Forelimb muscle (tissue), 1 donor: ENCODE results near the gene NRG3. TPM values are rescaled to one million over a fixed set of nuclear protein-coding genes. Genes with fewer than 3 reads are reported as not detected.
"Not testable (repeated sequence)": the region's sequence is repeated elsewhere in the genome, so short reads cannot be mapped to it uniquely, and the experiment has no call there.

Source experiments
- DNase-seq: peaks from one replicate; pipeline ENCODE4 v3.0.0-alpha.2; 2013; ENCODE audit warnings: low read depth
- polyA plus RNA-seq: library from polyadenylated mRNA; unstranded; fragments of 120-200 nt; gene quantifications from one replicate; pipeline ENCODE4 v1.2.1, GENCODE V29; 2013; ENCODE audit not compliant: insufficient read length

NRG3 gene
- polyA plus RNA-seq, 1 donor = 0.06 TPM

DNA sequence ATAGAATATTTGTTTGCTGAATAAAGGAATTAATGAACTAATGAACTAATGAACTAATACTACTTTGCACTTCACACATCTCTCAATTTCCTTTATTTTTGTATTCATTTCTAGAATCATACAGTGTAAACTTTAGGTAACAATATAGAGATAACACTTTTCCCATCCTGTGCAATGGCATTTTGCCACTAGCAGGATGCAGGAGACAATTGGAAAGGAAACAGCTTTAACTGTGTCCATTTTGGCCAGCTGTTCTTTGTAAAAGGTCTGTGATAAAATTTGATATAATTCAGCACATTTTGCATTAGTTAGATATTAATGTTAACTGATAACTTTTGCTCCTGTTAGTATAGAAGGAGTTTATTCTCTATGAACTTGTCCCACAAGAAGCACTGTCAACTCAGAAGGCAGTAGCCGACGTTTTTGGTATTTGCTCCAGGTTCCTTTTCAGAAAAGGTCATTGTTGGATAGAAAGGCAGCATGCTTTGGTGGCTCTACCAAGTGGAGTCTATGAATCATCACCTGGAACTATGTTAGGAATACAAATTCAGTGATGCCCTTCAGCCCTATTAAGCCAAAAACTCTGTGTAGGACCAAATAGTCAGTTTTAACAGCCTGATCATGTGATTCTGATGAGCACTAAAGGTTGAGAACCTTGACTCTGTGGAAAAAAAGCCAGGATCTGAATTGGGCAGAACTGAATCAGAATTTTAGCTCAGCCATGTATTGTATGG is 86.6 kb downstream of the NRG3 start:
- no peak for DNase-seq

DNA sequence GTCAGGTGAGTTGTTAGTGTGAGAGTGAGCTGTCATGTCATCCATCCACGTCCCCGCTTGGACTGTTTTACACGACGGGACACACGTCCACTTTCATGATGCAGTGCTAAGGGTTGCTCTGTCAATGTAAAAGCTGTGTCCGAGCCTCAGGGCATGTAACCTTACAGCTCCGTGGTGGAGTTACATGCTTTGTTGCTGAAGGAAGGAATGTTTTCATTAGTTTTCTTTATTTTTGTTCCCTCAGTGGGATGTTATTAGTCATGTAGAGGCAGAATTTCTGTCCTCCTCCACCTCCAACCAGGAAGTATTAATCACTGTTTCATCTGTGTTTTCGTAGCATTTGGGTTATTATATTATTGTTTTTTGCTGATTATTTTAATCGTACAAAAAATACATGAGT is 88.6 kb downstream of the NRG3 start:
- DNase-seq = no peak

DNA sequence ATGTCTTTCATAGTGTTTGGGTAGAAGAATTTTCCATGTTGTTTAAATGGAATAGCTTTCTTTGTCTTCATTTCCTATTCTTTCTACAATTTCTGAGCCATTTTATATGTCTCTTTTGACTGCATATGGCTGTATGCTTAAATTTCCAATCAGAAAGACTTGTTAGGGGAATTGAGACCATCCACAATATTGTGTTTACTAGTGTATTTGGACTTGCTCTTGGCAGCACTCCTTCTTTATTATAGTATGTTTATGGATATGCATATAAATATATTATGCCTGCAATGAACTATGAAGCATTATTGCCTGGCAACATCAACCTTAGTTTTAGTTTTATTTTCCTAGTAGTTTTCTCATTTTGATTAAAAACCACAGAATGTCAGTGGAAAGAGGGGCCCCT is 92.7 kb downstream of the NRG3 start:
- no peak for DNase-seq

DNA sequence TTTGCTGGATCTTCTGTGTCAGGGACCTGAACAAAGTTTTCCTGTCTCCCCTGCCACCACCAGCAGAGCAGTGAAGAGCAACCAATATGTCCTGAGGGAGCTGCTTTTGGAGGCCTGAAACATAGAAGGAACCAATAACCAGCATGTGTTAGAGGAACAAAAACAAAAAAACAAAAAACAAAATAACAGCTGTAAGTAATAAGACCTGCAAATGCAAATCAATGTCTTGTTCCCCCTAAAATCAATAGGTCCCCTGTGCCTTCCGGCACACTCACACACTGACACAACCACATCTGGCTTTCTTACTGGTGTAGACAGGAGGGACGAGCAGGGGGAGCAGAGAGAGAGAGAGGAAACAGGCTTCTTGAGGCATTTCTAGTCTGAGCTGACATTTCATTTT is 94.1 kb downstream of the NRG3 start:
- no peak for DNase-seq

DNA sequence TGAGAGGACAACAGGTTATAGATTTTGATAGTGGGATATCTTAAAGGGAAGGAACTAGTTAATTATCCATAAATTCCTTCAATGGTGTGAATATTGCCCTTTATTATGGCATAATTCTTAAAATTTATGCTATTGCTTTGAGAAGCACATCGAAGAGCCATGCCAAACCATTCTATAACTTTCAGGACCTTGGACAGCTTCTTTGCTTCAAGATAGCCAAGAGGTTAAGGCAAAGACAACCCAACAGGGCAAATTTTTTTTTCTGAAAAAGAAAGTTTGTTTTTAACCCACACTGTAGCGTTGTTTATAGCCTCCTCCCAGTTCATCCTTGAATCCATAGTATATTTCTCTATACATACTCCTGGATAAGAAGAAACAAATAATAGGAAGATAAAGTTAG is 103.2 kb downstream of the NRG3 start:
- no peak for DNase-seq

DNA sequence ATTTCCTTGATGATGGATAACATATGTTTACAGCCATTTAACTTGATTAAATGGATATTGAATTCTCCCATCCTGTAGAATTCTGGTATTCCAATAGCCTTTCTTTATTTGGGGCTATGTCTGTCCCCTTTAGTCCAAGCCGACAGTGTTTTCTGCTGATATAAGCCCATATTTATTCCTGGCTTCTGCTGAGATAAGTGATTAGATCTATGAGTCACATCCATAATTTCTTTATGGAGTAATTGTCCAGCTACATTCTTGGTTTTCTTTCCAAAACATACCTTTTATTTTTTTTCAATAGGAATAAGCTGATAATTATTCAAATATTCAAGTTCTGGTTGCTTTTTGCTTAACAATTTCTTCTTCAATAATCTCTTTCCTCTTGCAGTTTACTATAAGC is 106.7 kb downstream of the NRG3 start:
- DNase-seq = no peak

DNA sequence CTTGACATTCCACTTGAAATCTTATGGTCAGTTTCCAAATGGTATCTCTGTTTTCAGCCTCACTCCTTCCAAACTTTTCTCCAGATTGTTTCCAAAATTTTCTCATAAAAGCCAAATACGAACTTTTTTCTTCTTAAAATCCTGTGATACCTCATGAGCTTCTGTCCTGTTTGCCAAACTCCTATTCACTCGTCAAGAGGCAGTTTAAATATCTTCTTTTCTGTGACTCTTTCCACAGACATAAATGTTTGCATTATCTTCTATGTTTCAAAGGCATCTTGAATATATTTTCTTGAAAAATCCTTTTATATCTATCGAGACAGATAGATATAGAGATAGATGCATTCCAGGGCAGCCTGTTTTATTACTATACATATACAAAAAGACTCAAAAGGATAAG is 109.4 kb downstream of the NRG3 start:
- no peak for DNase-seq

DNA sequence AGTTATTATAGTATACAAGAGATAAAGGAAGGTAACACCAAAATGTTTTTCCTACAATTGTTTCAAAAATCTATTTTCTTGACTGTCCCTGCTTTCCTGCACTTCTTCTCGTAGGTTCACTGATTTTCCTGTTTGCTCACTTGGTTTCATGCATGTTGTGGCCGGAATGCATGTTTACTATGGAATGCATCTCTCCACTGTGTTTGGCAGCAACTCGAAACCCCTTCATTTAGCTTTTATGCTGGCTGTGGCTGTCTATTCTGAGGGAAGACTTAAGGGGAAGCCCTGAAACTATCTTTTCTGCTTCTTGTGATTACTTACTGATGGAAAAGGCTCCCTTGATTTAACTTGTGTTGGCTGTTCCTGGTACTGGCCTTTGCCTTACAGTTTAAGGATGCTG is 120.3 kb downstream of the NRG3 start:
- DNase-seq = no peak

DNA sequence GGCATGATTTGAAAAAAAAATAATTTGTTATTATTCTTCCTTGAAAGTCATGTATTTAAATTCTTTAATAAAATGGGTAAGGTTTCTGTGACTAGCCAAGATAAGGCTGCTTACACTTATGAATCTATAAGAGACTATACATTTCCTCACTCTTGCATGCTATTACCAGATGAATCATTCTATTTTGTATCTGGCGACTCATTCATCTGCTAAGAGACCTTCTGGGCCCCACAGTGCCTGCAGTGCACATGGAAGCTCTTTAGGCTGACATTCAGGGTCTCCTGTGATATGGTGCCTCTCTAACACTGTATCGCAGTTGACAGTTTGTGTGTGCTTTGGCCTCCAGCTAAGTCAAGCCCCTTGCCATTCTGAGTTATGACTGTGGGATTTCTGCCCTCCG is 121.9 kb downstream of the NRG3 start:
- DNase-seq = no peak

DNA sequence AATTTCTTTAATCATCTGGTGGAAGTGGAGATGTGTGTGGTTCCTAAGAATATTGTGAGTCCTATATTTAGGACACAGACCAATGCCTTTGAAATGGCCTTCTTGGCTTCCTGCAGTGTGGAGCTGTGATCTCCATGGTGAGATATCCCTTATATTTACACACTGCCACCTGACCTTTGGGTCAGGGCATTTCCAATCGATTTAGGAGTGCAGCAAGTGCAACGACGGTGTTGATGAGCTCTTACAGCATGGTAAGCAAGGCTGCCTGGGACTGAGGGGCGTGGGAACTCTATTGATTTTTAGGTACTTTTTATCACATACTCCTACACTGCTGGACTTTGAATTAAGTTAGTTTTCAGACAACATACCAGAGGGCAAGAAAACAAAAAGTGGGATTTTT is 146.0 kb downstream of the NRG3 start:
- DNase-seq = no peak

DNA sequence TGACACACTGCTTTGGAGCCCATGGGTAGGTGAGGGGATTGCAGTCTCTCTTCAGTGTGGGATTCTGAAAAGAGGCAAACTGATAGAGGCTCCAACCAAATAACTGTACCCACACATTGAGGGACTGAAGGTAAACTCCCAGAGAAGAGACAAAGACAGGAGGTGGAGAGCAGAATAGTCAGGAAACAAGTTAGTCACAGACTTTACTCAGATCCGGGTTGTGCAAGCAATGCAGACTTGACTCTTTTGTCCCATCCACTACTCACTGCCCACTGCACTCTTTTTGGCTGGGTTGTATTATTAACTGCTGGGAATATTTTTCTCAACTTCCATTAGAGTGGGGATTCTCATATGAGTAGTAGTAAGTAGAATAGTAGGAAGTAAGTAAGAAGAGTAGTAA is 152.7 kb downstream of the NRG3 start:
- DNase-seq = no peak

DNA sequence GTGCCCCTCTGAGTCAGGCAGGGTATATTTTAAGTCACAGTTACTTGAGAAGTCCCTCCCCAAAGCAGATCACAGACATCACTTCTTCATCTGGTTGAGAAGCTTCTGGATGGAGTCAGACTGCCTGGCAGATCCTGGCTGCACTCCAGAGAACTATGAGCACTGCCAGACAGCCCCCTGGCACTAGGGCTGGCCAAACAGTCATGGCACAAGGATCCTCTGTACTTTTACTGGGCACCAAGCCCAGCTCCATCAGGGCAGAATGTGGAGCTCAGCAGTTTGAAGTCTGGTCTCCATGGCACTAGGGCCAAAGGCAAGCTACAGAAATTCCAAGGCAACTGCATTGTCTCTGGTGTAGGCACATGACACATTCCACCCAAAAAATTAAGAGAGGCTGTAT is 162.1 kb downstream of the NRG3 start:
- DNase-seq = no peak

DNA sequence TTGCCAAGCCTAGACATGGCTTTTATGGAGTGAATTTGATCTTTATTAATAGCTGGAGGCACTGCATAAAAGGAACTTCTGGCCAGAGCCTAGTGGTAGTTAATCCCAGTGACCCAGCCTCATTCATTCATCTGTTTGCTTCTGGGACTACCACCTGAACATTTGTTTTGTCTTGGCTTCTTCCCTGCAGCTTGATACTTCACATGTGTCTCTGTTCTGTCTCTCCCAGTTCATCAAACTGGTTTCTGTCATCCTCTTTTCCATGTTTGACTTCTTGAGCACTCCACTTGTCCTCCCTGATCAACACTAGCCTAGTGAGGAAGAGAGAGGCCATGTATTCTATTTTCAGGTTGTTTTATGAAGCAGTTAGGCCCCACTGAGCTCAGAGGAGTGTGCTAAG is 163.6 kb downstream of the NRG3 start:
- no peak for DNase-seq

DNA sequence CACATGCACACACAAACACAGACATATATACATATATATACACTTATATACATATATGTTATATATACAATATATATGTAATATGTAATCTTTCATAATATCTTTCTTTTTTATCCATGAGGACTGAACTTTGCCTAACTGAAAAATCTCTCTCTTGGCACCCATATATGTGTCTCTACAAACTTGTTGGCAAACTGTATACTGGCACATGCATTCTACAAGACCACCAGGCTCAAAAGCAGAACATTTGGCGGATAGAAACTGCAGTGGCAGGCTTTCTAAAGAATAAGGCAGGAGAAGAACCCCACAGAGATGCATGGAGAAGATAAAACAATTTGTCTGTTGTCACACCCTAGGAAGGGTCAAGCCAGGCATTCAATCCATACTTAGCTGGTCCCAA is 165.3 kb downstream of the NRG3 start:
- DNase-seq = no peak

DNA sequence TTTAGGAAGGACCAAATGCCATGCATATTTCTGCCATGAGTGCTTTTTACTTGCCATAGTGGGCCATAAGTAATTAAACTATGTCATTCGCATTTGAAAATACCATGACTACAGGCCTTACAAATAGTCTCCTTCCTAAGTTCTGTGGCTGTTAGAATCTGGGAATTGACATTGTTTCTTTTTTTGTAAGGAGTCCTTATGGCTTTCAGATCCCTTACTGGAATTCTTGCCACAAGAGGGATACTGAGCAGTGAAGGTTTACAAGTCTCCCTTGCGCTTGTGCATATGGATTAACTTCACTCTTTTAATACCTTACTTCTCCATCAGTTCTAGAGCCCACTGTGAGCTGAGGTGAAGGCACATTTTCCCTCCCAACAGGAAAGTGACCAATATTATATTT is 166.0 kb downstream of the NRG3 start:
- DNase-seq = no peak

DNA sequence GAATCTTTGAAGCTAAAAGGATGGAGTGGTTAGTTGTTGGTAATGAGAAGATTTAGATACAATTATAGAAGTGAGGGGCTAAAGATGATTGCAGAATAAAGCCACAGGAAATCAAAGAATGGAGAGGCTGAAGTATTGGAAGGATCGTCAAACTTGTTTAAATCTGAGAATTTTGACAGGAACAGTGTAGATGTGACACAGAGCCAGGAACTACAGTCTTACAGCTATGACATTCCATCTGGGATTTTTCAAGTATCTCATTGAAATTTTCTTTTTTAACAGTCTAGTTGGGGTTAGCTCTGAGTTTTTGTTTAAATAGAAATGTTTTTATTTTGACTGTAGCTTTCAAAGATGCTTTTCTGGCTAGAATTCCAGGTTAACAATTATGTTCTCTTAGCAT is 181.4 kb downstream of the NRG3 start:
- no peak for DNase-seq

DNA sequence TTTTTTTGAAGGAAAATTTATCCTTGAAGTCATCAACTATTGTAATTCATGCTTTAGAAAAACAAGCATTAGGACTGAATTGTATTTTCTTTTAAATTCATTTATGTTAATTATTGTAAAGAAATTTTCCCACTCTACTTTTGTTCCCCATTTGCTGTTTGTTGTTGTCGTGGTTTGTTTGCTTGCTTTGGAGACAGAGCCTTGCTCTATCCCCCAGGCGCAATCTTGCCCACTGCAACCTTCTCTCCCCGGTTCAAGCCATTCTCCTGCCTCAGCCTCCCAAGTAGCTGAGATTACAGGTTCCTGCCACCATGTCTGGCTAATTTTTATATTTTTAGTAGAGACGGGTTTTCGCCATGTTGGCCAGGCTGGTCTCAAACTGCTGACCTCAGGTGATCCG is 192.2 kb downstream of the NRG3 start:
- DNase-seq = not testable (repeated sequence)

DNA sequence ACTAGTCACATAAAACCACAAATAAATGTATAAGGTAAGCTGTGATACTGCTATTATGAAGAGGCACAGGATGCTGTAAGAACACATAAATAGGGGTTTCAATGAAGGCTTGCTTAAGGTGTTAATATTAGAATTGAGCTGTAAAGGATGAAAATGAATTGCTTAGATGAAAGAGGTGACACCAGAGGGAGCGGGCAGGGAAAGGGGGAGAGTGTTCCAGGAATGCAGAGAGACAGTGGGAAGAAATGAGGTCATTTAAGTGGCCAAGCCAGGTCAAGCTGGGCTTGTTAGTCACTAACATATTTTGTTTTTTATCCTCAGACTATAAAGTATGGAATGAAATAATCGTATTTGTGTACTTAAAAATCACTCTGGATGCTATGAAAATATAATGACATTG is 193.5 kb downstream of the NRG3 start:
- DNase-seq = no peak

DNA sequence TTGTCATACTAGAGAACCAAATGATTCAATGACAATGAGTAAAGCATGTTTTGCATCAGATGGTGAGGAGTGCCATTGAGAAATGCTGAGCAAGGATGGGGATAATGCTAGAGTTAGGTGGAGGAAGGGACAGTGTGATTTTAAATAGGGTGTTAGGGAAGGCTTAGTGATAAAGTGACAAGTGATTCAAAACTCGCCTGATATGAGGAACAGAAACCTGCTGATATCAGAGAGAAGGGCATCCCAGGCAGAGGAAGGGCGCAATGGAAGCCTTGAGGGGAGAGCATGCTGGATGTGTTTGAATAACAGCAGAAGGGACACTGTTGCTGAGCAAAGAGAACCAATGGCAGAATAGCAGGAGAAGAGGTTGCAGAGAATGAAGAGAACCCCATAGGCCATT is 196.2 kb downstream of the NRG3 start:
- DNase-seq = no peak

DNA sequence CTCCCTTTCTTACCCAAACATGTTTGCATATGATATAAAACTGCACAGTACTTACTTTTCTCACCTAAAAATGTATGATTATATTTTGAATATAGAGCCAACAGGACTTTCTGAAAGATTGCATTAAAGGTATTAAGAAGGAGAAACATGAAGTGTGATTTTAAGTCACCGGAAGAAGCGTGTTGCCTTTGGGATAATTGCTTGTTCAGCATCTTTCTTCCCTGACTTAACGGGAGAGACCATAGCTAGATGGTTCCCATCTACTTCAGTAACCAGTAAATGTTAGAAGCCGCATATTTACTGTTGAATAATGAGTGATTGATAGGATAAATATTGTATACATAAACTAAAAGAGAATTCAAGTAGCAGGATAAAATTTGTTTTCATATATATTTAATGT is 197.1 kb downstream of the NRG3 start:
- no peak for DNase-seq

DNA sequence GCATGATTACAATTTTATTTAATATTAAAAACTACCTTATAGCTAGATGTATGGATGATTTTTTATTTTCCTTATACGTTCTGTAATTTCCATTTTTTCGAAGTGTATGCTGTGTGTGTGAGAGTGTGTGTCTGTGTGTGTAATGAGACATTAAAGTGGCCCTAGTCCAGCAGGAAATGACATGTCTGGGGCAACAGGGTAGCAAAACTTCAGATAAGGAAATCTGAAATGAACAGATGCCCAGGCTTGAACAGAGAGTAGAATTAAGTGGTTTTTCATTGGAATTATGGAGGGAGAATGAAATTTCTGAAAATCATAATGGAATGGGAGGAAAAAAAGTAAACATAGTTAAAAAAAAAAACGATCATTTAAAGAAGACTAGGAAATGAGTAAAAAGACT is 200.6 kb downstream of the NRG3 start:
- no peak for DNase-seq

DNA sequence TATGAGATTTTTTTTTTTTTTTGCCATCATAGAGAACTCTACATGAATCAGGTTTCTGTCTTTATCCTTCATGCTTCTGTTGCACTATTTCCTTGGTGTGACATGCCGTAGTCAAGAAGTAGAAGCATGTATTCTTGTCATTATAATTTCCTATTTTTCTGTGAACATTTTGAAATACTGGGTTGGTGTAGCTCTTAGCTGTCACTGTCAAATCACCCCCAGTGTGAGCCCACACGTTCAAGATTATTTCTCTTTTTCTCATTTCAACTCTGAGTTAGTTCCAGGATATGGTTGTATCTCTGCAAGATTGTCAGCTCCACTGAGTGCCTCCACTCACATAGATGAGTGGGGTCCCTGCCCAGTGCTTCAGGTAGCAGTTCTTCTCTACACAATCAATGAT is 209.5 kb downstream of the NRG3 start:
- no peak for DNase-seq

DNA sequence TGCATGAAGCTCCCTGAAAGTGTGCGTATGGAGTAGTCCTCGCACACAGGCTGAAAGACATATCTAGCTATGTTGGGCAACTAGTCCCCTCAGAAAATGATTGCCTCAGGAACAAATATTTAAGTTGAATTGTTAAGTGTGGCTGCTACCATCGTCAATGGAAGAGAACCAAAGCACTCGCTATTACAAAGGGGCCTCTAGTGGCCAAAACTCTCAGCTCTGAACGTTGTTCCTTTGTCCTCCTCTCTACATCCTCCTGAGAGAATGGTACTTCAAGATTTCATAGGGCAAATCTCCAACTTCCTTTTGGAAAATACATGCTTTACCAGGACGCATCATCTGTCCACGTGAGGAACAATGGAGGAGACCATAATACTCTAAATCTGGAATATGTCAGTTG is 209.9 kb downstream of the NRG3 start:
- DNase-seq = no peak

DNA sequence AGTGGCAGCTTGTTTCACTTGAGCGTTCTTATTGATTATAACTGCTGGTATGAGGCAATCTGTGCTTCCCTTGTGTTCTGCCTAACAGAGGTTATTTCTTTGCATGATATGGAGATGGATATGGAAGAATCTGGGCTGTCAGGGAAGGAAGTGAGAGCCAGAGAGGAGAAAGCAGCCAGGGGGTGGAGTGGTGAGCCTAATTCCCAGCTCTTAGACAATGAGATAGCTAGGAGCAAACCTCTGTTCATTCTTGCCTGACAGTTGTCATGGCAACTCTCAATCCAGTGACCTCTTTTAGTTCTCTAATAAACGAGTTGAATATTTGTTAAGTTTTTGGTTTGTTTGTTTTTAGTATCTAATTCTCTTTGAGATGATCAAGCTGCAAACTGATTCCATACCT is 214.3 kb downstream of the NRG3 start:
- DNase-seq = no peak
